OCI-LY7 (cell line): ENCODE results near the gene ARHGAP28. TPM values are rescaled to one million over a fixed set of nuclear protein-coding genes. Genes with fewer than 3 reads are reported as not detected.

Experiments used
- BruUV-seq: library from RNA; stranded (reverse); fragments of 400-500 nt; replicated peaks from 2 replicates; lab custom pipeline; 2021; lab: Mats Ljungman, UMichigan
- CTCF ChIA-PET: fragments of 300-600 bp; sonication (Branson Sonifier 250); formaldehyde crosslinking; loops from one replicate; lab custom pipeline; 2022; ENCODE audit warnings: antibody characterized with exemption; ENCODE audit not compliant: unreplicated experiment; lab: Charles Lee
- POLR2A ChIA-PET: fragments of 300-600 bp; sonication (Branson Sonifier 250); formaldehyde crosslinking; loops from one replicate; lab custom pipeline; 2022; ENCODE audit warnings: antibody characterized with exemption; lab: Charles Lee
- DNase-seq: peaks from one replicate; pipeline ENCODE4 v3.0.0-alpha.2; 2015; ENCODE audit warnings: low spot score
- H2AFZ ChIP-seq: fragments of 200-600 bp; sonication (generic), shearing (Covaris generic); 2 replicates; pipeline ENCODE4 v1.6.1; 2014; ENCODE audit warnings: mild to moderate bottlenecking, antibody characterized with exemption, low read length, moderate library complexity
- H3K27ac ChIP-seq: fragments of 200-600 bp; sonication (generic); 2 replicates; pipeline ENCODE4 v1.5.1; 2014; ENCODE audit warnings: mixed run types, low read depth, mild to moderate bottlenecking, moderate library complexity, low read length, inconsistent platforms; ENCODE audit not compliant: poor library complexity, severe bottlenecking
- H3K36me3 ChIP-seq: fragments of 200-600 bp; sonication (generic); 2 replicates; pipeline ENCODE4 v1.6.1; 2014; ENCODE audit warnings: mild to moderate bottlenecking, antibody characterized with exemption, low read length, moderate library complexity, mixed read lengths; ENCODE audit not compliant: insufficient read depth
- H3K4me1 ChIP-seq: fragments of 200-600 bp; sonication (generic); 2 replicates; pipeline ENCODE4 v1.5.1; 2014; ENCODE audit warnings: mild to moderate bottlenecking, low read length; ENCODE audit not compliant: insufficient read depth, poor library complexity, severe bottlenecking
- H3K4me2 ChIP-seq: fragments of 200-600 bp; sonication (generic); 2 replicates; pipeline ENCODE4 v1.6.1; 2014; ENCODE audit warnings: mild to moderate bottlenecking, low read length
- H3K4me3 ChIP-seq: fragments of 200-600 bp; sonication (generic); 2 replicates; pipeline ENCODE4 v1.5.1; 2014; ENCODE audit warnings: mild to moderate bottlenecking, low read depth, low read length; ENCODE audit not compliant: poor library complexity, severe bottlenecking
- H3K79me2 ChIP-seq: fragments of 200-600 bp; sonication (generic); 2 replicates; pipeline ENCODE4 v1.6.1; 2016; ENCODE audit warnings: low read depth, mild to moderate bottlenecking, low read length, moderate library complexity, mixed read lengths; ENCODE audit not compliant: insufficient read depth
- H3K9me2 ChIP-seq: fragments of 200-600 bp; sonication (generic); 2 replicates; pipeline ENCODE4 v1.6.1; 2016; ENCODE audit warnings: mild to moderate bottlenecking, low read length, mixed read lengths; ENCODE audit not compliant: insufficient read depth
- H3K9me3 ChIP-seq: fragments of 200-600 bp; sonication (generic); 2 replicates; pipeline ENCODE4 v1.6.1; 2014; ENCODE audit warnings: mild to moderate bottlenecking, mixed run types, low read length, mixed read lengths
- H4K20me1 ChIP-seq: fragments of 200-600 bp; sonication (generic); 2 replicates; pipeline ENCODE4 v1.6.1; 2014; ENCODE audit warnings: mild to moderate bottlenecking, antibody characterized with exemption, low read length, moderate library complexity, mixed read lengths; ENCODE audit not compliant: insufficient read depth
- CTCF ChIP-seq: fragments of 200-600 bp; sonication (generic); conservative IDR thresholded peaks from 2 replicates; pipeline ENCODE4 v1.5.1; 2014; ENCODE audit warnings: mild to moderate bottlenecking, antibody characterized with exemption, low read length, moderate library complexity, mixed read lengths
- EZH2phosphoT487 ChIP-seq: fragments of 200-600 bp; sonication (generic); IDR thresholded peaks from 2 replicates; pipeline ENCODE4 v1.6.1; 2018; ENCODE audit warnings: low read depth, borderline replicate concordance, mild to moderate bottlenecking, mixed run types, antibody characterized with exemption, low read length, moderate library complexity, mixed read lengths
- intact Hi-C: fragments of 100-400 bp; cut with micrococcal nuclease; formaldehyde crosslinking; loops from one replicate; pipeline ENCODE4 v1.10.0; 2022; ENCODE audit not compliant: unreplicated experiment
- total RNA-seq, 2 experiments: library from RNA; depleted of rRNA in 1 of 2; stranded (reverse); fragments of >200 nt in 1 of 2; shearing (Covaris generic) in 1 of 2; gene quantifications; 2 replicates each; pipeline ENCODE4 v1.2.3, GENCODE V29; 2014 to 2022

The ARHGAP28 gene
- total RNA-seq, 2 experiments from 2014 or later = not detected

GRCh38 chr18:6714010-6714409, 15.5 kb upstream of the ARHGAP28 start:
- no peak overlapping the region for H3K27ac ChIP-seq
- ChIA-PET POLR2A (no interaction called here), CTCF (no interaction called here)
- intact Hi-C loops = no loop called here
- BruUV-seq = no TSS peak
- no peaks in the 10 kb centered on the region for H3K4me1 ChIP-seq
- H3K9me2 ChIP-seq = no peaks in the 10 kb centered on the region
- H3K4me3 ChIP-seq = no peak overlapping the region
- H3K79me2 ChIP-seq = no peaks in the 10 kb centered on the region
- no peaks in the 10 kb centered on the region for H4K20me1 ChIP-seq
- H3K9me3 ChIP-seq = no peaks in the 10 kb centered on the region
- no peak overlapping the region for H3K4me2 ChIP-seq
- TF ChIP-seq EZH2phosphoT487 = no peak
- no peak for TF ChIP-seq CTCF
- no peak overlapping the region for H2AFZ ChIP-seq
- no peak for DNase-seq
- no peaks in the 10 kb centered on the region for H3K36me3 ChIP-seq

- no peaks in the 10 kb centered on the region for H3K79me2 ChIP-seq
- no peak overlapping the region for H2AFZ ChIP-seq
- no peak overlapping the region for H3K4me2 ChIP-seq
- no peak for DNase-seq
- POLR2A ChIA-PET = no interaction called here
- no peaks in the 10 kb centered on the region for H3K4me1 ChIP-seq
- H4K20me1 ChIP-seq = no peaks in the 10 kb centered on the region
- no peaks in the 10 kb centered on the region for H3K9me3 ChIP-seq
- no TSS peak for BruUV-seq
- intact Hi-C loops = no loop called here
- CTCF ChIA-PET = no interaction called here
- H3K36me3 ChIP-seq = no peaks in the 10 kb centered on the region
- H3K9me2 ChIP-seq = no peaks in the 10 kb centered on the region
- no peak overlapping the region for H3K27ac ChIP-seq
- no peak for TF ChIP-seq EZH2phosphoT487
- no peak overlapping the region for H3K4me3 ChIP-seq
Observed at GRCh38 chr18:6718267-6718666, 11.2 kb upstream of the ARHGAP28 start.

- Histone ChIP-seq H3K4me1 (no peaks in the 10 kb centered on the region), H3K4me3 (no peak overlapping the region), H3K9me3 (no peaks in the 10 kb centered on the region), H4K20me1 (no peaks in the 10 kb centered on the region), H3K4me2 (no peak overlapping the region), H3K36me3 (no peaks in the 10 kb centered on the region), H3K9me2 (no peaks in the 10 kb centered on the region), H3K79me2 (no peaks in the 10 kb centered on the region), H2AFZ (no peak overlapping the region), H3K27ac (no peak overlapping the region)
- TF ChIP-seq CTCF = no peak
- no peak for TF ChIP-seq EZH2phosphoT487
- BruUV-seq = no TSS peak
- no peak for DNase-seq
- intact Hi-C loops = no loop called here
- ChIA-PET POLR2A (no interaction called here), CTCF (no interaction called here)
Observed at GRCh38 chr18:6719098-6719846, 10.2 kb upstream of the ARHGAP28 start.
